ENCODE data around the gene TGFB1. TPM values are rescaled to one million over a fixed set of nuclear protein-coding genes. Genes with fewer than 3 reads are reported as not detected.

Gene TGFB1
- total and polyA plus RNA-seq, 2 of the 13 experiments (the other 11 are each of a cell fraction or from before 2014, with no cell fraction given): 4.1 to 5.4 TPM

DNA sequence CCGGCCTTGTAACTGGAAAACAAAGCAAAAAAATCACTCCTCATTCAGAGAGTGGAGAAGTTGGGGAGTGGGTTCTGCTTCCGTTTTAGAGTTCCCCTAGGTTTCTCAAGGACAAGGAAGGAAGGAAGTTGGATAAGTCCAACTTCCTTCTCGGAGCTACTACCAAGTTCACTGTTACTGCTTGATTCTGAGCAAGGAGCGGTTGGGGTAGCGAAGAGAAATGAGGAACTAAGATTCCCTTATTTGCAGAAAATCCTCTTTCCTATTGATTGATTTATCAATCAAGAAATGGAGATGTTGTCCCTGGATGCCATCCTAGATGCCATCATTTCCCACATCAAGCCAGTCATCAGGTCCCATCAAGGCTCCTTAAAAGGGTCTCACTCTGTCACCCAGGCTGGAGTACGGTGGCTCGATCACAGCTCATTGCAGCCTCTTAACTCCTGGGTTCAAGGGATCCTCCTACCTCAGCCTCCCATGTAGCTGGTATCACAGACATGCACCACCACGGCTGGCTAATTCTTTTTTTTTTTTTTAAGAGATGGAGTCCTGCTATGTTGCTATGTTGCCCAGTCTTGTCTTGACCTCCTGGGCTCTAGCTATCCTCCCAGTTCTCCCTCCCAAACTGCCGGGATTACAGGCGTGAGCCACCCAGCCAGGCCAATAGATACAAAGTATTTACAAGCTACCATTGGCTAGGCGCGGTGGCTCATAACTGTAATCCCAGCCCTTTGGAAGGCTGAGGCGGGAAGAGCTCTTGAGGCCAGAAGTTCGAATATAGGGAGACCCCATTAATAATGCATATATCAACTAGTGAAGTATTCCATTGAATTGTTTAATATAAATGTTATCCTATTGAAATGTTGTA is 11.0 kb upstream of the TGFB1 start:
- H3K4me1 ChIP-seq (ENCODE audit: insufficient read depth, low read length): peaks cover 50% of the 10 kb centered on the region
- H3K9ac ChIP-seq (ENCODE audit: insufficient read depth, low read depth, low read length): peak overlapping the region; percentile 98
- H3K27ac ChIP-seq (ENCODE audit: extremely low read length, insufficient read depth, low read length): peak overlapping the region; percentile 95
- no peaks in the 10 kb centered on the region; a peak in 2 of 5 replicates for H3K27me3 ChIP-seq (ENCODE audit: control insufficient read depth in 1 of 2, insufficient read depth in 2 of 2, low read length in 2 of 2)
- no peaks in the 10 kb centered on the region for H3K9me3 ChIP-seq (ENCODE audit: low read length)
- H3K4me3 ChIP-seq (replicated peaks in 1 of 3; ENCODE audit: insufficient read depth in 1 of 3, low read depth in 2 of 3, low read length in 3 of 3): peak overlapping the region; percentile 70 to 87 (median 84)
- ChIA-PET POLR2A (interaction anchor here (1.0 to 3.3 kb wide), 20 partner anchors 8 to 648 kb away, joined by 3 to 41 read pairs (median 6); partner anchors contain the start of genes B3GNT8, COQ8B, DMAC2 and HNRNPUL1), CTCF (ENCODE audit: low intra/inter-chr PET ratio, low total read pairs) (no interaction called here)
- in situ Hi-C loops (cut with HindIII; ENCODE audit: extremely low pct_ligation_motif_present, low pct_unique_long_range_greater_than_20kb): no loop called here
- H3K79me2 ChIP-seq (ENCODE audit: insufficient read depth, low read length): peaks cover 19% of the 10 kb centered on the region
- WGBS (ENCODE audit: low lambda C conversion rate): 73% methylated on average over 12 of the region's 14 CpGs
- H3K36me3 ChIP-seq (replicated peaks in 1 of 2; ENCODE audit: control insufficient read depth in 1 of 2, insufficient read depth in 2 of 2, low read length in 2 of 2): no peaks in the 10 kb centered on the region; a peak in 1 of 5 replicates
- BruUV-seq (replicated peaks): no TSS peak
- intact Hi-C loops (cut with micrococcal nuclease; ENCODE audit: unreplicated experiment): no loop called here
- peak overlapping the region; percentile 94 for H3K4me2 ChIP-seq (ENCODE audit: low read depth, low read length)
- FAIRE-seq: no peak
- ATAC-seq: no peak
- no peak overlapping the region for H2AFZ ChIP-seq (ENCODE audit: low read length)
- no peaks in the 10 kb centered on the region for H4K20me1 ChIP-seq (ENCODE audit: insufficient read depth, low read length)
- DNase-seq (ENCODE audit: low spot score): no peak
- peak; percentile 49; the same call in 1 of the 2 replicates for TF ChIP-seq BRD4 (CRISPR knock-in tag; IDR thresholded peaks at IDR 0.05)
- no peak for TF ChIP-seq KDM1A (CRISPR knock-in tag; IDR thresholded peaks at IDR 0.05)
- 0 out of 2 replicates have a peak, but pooled peaks have one; percentile 7 for TF ChIP-seq FOXK1 (CRISPR knock-in tag; IDR thresholded peaks at IDR 0.05; ENCODE audit: borderline replicate concordance, low read depth)
- 0 out of 2 replicates have a peak, but pooled peaks have one; percentile 8 for TF ChIP-seq TRAFD1 (CRISPR knock-in tag; IDR thresholded peaks at IDR 0.05; ENCODE audit: borderline replicate concordance)
- TF ChIP-seq KAT8 (CRISPR knock-in tag; IDR thresholded peaks at IDR 0.05): peak; percentile 2; the same call in 1 of the 2 replicates
- TF ChIP-seq, protein P1, sequence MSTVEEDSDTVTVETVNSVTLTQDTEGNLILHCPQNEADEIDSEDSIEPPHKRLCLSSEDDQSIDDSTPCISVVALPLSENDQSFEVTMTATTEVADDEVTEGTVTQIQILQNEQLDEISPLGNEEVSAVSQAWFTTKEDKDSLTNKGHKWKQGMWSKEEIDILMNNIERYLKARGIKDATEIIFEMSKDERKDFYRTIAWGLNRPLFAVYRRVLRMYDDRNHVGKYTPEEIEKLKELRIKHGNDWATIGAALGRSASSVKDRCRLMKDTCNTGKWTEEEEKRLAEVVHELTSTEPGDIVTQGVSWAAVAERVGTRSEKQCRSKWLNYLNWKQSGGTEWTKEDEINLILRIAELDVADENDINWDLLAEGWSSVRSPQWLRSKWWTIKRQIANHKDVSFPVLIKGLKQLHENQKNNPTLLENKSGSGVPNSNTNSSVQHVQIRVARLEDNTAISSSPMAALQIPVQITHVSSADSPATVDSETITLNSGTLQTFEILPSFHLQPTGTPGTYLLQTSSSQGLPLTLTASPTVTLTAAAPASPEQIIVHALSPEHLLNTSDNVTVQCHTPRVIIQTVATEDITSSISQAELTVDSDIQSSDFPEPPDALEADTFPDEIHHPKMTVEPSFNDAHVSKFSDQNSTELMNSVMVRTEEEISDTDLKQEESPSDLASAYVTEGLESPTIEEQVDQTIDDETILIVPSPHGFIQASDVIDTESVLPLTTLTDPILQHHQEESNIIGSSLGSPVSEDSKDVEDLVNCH (CRISPR knock-in tag; IDR thresholded peaks at IDR 0.05): no peak
- no peak for TF ChIP-seq E2F1 (CRISPR knock-in tag; IDR thresholded peaks at IDR 0.05)
- TF ChIP-seq ZNF20 (CRISPR knock-in tag; IDR thresholded peaks at IDR 0.05): no peak
- no peak for TF ChIP-seq TRIM24 (CRISPR knock-in tag; IDR thresholded peaks at IDR 0.05)
- no peak for TF ChIP-seq ZIK1 (CRISPR knock-in tag; IDR thresholded peaks at IDR 0.05; ENCODE audit: borderline replicate concordance, low read depth)
- TF ChIP-seq ZNF841 (CRISPR knock-in tag; IDR thresholded peaks at IDR 0.05; ENCODE audit: borderline replicate concordance): no peak
- TF ChIP-seq KLF11 (CRISPR knock-in tag; IDR thresholded peaks at IDR 0.05): peak; percentile 15; the same call in 1 of the 2 replicates
- TF ChIP-seq ZNF770 (CRISPR knock-in tag; IDR thresholded peaks at IDR 0.05): peak; percentile 48; the same call in 1 of the 2 replicates
- no peak for TF ChIP-seq RFX5 (IDR thresholded peaks at IDR 0.05; ENCODE audit: low read depth, low read length)
- no peak for TF ChIP-seq ZFAT (CRISPR knock-in tag; conservative IDR thresholded peaks at IDR 0.05)
- no peak for TF ChIP-seq SRY (CRISPR knock-in tag; IDR thresholded peaks at IDR 0.05)
- TF ChIP-seq ZNF547 (CRISPR knock-in tag; IDR thresholded peaks at IDR 0.05): no peak

Data from HepG2 (cell line).